ENCODE measurements around the gene CRLF1.
A peak's percentile ranks its signal among the peaks of the same experiment; 100 is the strongest.

Gene CRLF1

GRCh38 chr19:18566953-18567352, 39.6 kb downstream of the CRLF1 start:
- no peak overlapping the region for H3K27ac ChIP-seq
- TF ChIP-seq CTCF (IDR thresholded peaks at IDR 0.05) = no peak
- DNase-seq (ENCODE audit: low spot score) = no peak
- H3K4me3 ChIP-seq = no peak overlapping the region

- Histone ChIP-seq H3K4me3 (peak overlapping the region; percentile 48), H3K27ac (peak overlapping the region; percentile 89 to 95)
- DNase-seq (ENCODE audit: low spot score) = peak; percentile 88
- no peak for TF ChIP-seq CTCF (IDR thresholded peaks at IDR 0.05)
Observed at GRCh38 chr19:18562086-18562485, 44.5 kb downstream of the CRLF1 start.

- no peak for DNase-seq (ENCODE audit: low spot score)
- Histone ChIP-seq H3K4me3 (no peak overlapping the region), H3K27ac (peak overlapping the region; percentile 89 to 95)
- no peak for TF ChIP-seq CTCF (IDR thresholded peaks at IDR 0.05)
Observed at GRCh38 chr19:18559685-18560084, 46.9 kb downstream of the CRLF1 start.

GRCh38 chr19:18558604-18559003, 48.0 kb downstream of the CRLF1 start:
- Histone ChIP-seq H3K4me3 (peak overlapping the region; percentile 88), H3K27ac (peak overlapping the region; percentile 99 to 100)
- no peak for TF ChIP-seq CTCF (IDR thresholded peaks at IDR 0.05)
- no peak for DNase-seq (ENCODE audit: low spot score)

GRCh38 chr19:18558202-18558555, 48.4 kb downstream of the CRLF1 start:
- Histone ChIP-seq H3K27ac (peak overlapping the region; percentile 99 to 100), H3K4me3 (peak overlapping the region; percentile 88)
- no peak for DNase-seq (ENCODE audit: low spot score)
- no peak for TF ChIP-seq CTCF (IDR thresholded peaks at IDR 0.05)

GRCh38 chr19:18557411-18558201, 49.0 kb downstream of the CRLF1 start, which contains the start of gene KXD1:
KXD1 (plus strand) TSS chr19:18557870; CDS start chr19:18562057, 4,187 bp downstream.
- Histone ChIP-seq H3K4me3 (peak within 1 kb of the TSS; percentile 88), H3K27ac (peak within 1 kb of the TSS; percentile 99 to 100)
- TF ChIP-seq CTCF (IDR thresholded peaks at IDR 0.05) = no peak
- DNase-seq (ENCODE audit: low spot score) = peak; percentile 98

- TF ChIP-seq CTCF (IDR thresholded peaks at IDR 0.05) = no peak
- no peak for DNase-seq (ENCODE audit: low spot score)
- H3K27ac ChIP-seq = no peak overlapping the region
- no peak overlapping the region for H3K4me3 ChIP-seq
Observed at GRCh38 chr19:18551631-18552030, 55.0 kb downstream of the CRLF1 start.

Data from coronary artery (tissue), 2 donors.